Natural killer cell (primary cell): ENCODE measurements around the gene ST6GAL1. TPM values are rescaled to one million over a fixed set of nuclear protein-coding genes. Genes with fewer than 3 reads are reported as not detected.
"Not testable (repeated sequence)": the region's sequence is repeated elsewhere in the genome, so short reads cannot be mapped to it uniquely, and the experiment has no call there.

Experiments
- ATAC-seq, 3 donors: fragments of 150-1000 bp in 2 of 3; fragments of 200-7000 bp in 1 of 3; cut with Tn5 transposase; 1 replicate in 1 of 3; 2 replicates in 2 of 3; pipeline ENCODE4 v1.10.0; 2021; ENCODE audit warnings: mild to moderate bottlenecking in 2 of 3, moderate library complexity in 2 of 3
- DNase-seq, 2 donors: peaks; one replicate each; pipeline versions ENCODE4 v3.0.0 to v3.0.0-alpha.2; 2013 to 2021; ENCODE audit warnings: mixed read lengths in 1 of 2
- H3K27ac ChIP-seq: one replicate; pipeline ENCODE4 v1.5.1; 2013; ENCODE audit warnings: mild to moderate bottlenecking, low read length
- H3K27me3 ChIP-seq: one replicate; pipeline ENCODE4 v1.6.1; 2013; ENCODE audit warnings: low read length; ENCODE audit not compliant: control insufficient read depth, insufficient read depth
- H3K36me3 ChIP-seq: one replicate; pipeline ENCODE4 v1.6.1; 2013; ENCODE audit warnings: low read length; ENCODE audit not compliant: control insufficient read depth, insufficient read depth
- H3K4me1 ChIP-seq: one replicate; pipeline ENCODE4 v1.6.1; 2013; ENCODE audit warnings: low read length; ENCODE audit not compliant: control insufficient read depth, insufficient read depth
- H3K4me3 ChIP-seq: one replicate; pipeline ENCODE4 v1.5.1; 2013; ENCODE audit warnings: low read length
- H3K9me3 ChIP-seq: one replicate; pipeline ENCODE4 v1.6.1; 2013; ENCODE audit warnings: low read length; ENCODE audit not compliant: control insufficient read depth, insufficient read depth
- H3K27ac Mint-ChIP-seq, 2 donors: one replicate each; pipeline ENCODE4 v1.8.0; 2022; ENCODE audit warnings: mild to moderate bottlenecking in 2 of 2, mixed read lengths in 2 of 2, moderate library complexity in 1 of 2
- H3K27me3 Mint-ChIP-seq, 2 donors: one replicate each; pipeline ENCODE4 v1.8.0; 2022; ENCODE audit warnings: low read depth in 2 of 2, mixed read lengths in 2 of 2
- H3K36me3 Mint-ChIP-seq: one replicate; pipeline ENCODE4 v1.8.0; 2022; ENCODE audit warnings: mixed read lengths
- H3K4me1 Mint-ChIP-seq, 2 donors: one replicate each; pipeline ENCODE4 v1.8.0; 2022; ENCODE audit warnings: mixed read lengths in 2 of 2
- H3K4me3 Mint-ChIP-seq: one replicate; pipeline ENCODE4 v1.8.0; 2022; ENCODE audit warnings: mild to moderate bottlenecking, moderate library complexity, mixed read lengths
- H3K9me3 Mint-ChIP-seq, 2 donors: one replicate each; pipeline ENCODE4 v1.8.0; 2022; ENCODE audit warnings: mixed read lengths in 2 of 2
- CTCF ChIP-seq: fragments of 200-600 bp; IDR thresholded peaks from one replicate; pipeline ENCODE4 v1.8.0; 2022; ENCODE audit warnings: antibody characterized with exemption
- whole genome bisulfite sequencing: methylation state at CpG from one replicate; pipeline ENCODE4 v1.1.7; 2013; ENCODE audit warnings: missing lambda C conversion rate; ENCODE audit not compliant: insufficient coverage; 5-methylcytosine and 5-hydroxymethylcytosine counted together
- intact Hi-C: fragments of 100-400 bp; cut with micrococcal nuclease; formaldehyde crosslinking; loops from one replicate; pipeline ENCODE4 v1.14.2; 2022
- total RNA-seq, 4 donors: library from RNA; stranded (reverse); fragments of 120-200 nt in 1 of 4; gene quantifications; one replicate each; pipeline versions ENCODE4 v1.2.3 to v1.2.4, GENCODE V29; 2013 to 2022

Gene ST6GAL1
- total RNA-seq, 3 donors from 2014 or later (not counting 1 experiment from before 2014, with no cell fraction given): 121 to 182 (median 146) TPM

GRCh38 chr3:187051724-187052366, 121.5 kb downstream of the ST6GAL1 start:
- Mint-ChIP-seq H3K36me3 (peaks cover 42% of the 10 kb centered on the region), H3K4me1 (peaks cover 52 to 64% of the 10 kb centered on the region in 2 donors), H3K27ac (peak overlapping the region; percentile 42 to 62), H3K9me3 (peaks cover 5 to 7% of the 10 kb centered on the region in 2 donors), H3K4me3 (no peak overlapping the region), H3K27me3 (no peaks in the 10 kb centered on the region)
- no peak for ATAC-seq
- intact Hi-C loops: no loop called here
- DNase-seq: no peak
- Histone ChIP-seq H3K4me1 (peaks cover 12% of the 10 kb centered on the region), H3K4me3 (no peak overlapping the region), H3K27me3 (no peaks in the 10 kb centered on the region), H3K36me3 (peaks cover 40% of the 10 kb centered on the region), H3K27ac (no peak overlapping the region), H3K9me3 (no peaks in the 10 kb centered on the region)
- no peak for TF ChIP-seq CTCF
- no CpG with 5 or more reads among the region's 3 CpGs for whole genome bisulfite sequencing

GRCh38 chr3:187052427-187052826, 122.1 kb downstream of the ST6GAL1 start:
- H3K27me3 Mint-ChIP-seq, intact Hi-C loops, ATAC-seq, DNase-seq, H3K9me3 ChIP-seq, H3K4me3 Mint-ChIP-seq, H3K4me3 ChIP-seq, H3K27me3 ChIP-seq, H3K27ac ChIP-seq: not testable (repeated sequence)
- Histone ChIP-seq H3K4me1 (peaks cover 12% of the 10 kb centered on the region), H3K36me3 (peaks cover 45% of the 10 kb centered on the region)
- peak overlapping the region in 1 of 2 donors; percentile 47 for H3K27ac Mint-ChIP-seq
- H3K9me3 Mint-ChIP-seq: peaks cover 5 to 12% of the 10 kb centered on the region in 2 donors
- H3K4me1 Mint-ChIP-seq: peaks cover 58 to 64% of the 10 kb centered on the region in 2 donors
- peaks cover 47% of the 10 kb centered on the region for H3K36me3 Mint-ChIP-seq
- WGBS: 100% methylated on average over 1 of the region's 2 CpGs

- H3K27ac ChIP-seq, H3K4me3 Mint-ChIP-seq, H3K27me3 ChIP-seq, ATAC-seq, intact Hi-C loops, H3K4me3 ChIP-seq, H3K9me3 ChIP-seq, DNase-seq, H3K27me3 Mint-ChIP-seq, H3K4me1 ChIP-seq: not testable (repeated sequence)
- peaks cover 58 to 61% of the 10 kb centered on the region in 2 donors for H3K4me1 Mint-ChIP-seq
- peak overlapping the region in 1 of 2 donors; percentile 34 for H3K27ac Mint-ChIP-seq
- H3K9me3 Mint-ChIP-seq: peaks cover 5 to 12% of the 10 kb centered on the region in 2 donors
- peaks cover 46% of the 10 kb centered on the region for H3K36me3 ChIP-seq
- 100% methylated on average over 2 of the region's 2 CpGs for WGBS
- peaks cover 40% of the 10 kb centered on the region for H3K36me3 Mint-ChIP-seq
These were observed 124.1 kb downstream of the ST6GAL1 start for GRCh38 chr3:187054433-187054832.

GRCh38 chr3:187057803-187058202, 127.5 kb downstream of the ST6GAL1 start:
- H3K9me3 ChIP-seq, H3K4me3 Mint-ChIP-seq, H3K4me3 ChIP-seq, intact Hi-C loops, ATAC-seq, H3K27me3 ChIP-seq, H3K27me3 Mint-ChIP-seq, DNase-seq, H3K4me1 ChIP-seq, H3K27ac Mint-ChIP-seq, H3K27ac ChIP-seq: not testable (repeated sequence)
- H3K36me3 ChIP-seq: peaks cover 46% of the 10 kb centered on the region
- peaks cover 5 to 12% of the 10 kb centered on the region in 2 donors for H3K9me3 Mint-ChIP-seq
- H3K4me1 Mint-ChIP-seq: peaks cover 46 to 54% of the 10 kb centered on the region in 2 donors
- peaks cover 48% of the 10 kb centered on the region for H3K36me3 Mint-ChIP-seq
- 77% methylated on average over 10 of the region's 10 CpGs for WGBS

- Histone ChIP-seq H3K9me3 (peaks cover 9% of the 10 kb centered on the region), H3K4me3 (no peak overlapping the region), H3K36me3 (peaks cover 59% of the 10 kb centered on the region), H3K27me3 (no peaks in the 10 kb centered on the region), H3K4me1 (peaks cover 29% of the 10 kb centered on the region), H3K27ac (no peak overlapping the region)
- Mint-ChIP-seq H3K4me3 (no peak overlapping the region), H3K27me3 (no peaks in the 10 kb centered on the region), H3K36me3 (peaks cover 14% of the 10 kb centered on the region), H3K4me1 (peaks cover 36 to 59% of the 10 kb centered on the region in 2 donors), H3K27ac (peak overlapping the region; percentile 22 to 39), H3K9me3 (peaks cover 0 to 6% of the 10 kb centered on the region in 2 donors)
- ATAC-seq (no peak), DNase-seq (no peak)
- WGBS: 100% methylated on average over 1 of the region's 3 CpGs
- TF ChIP-seq CTCF: no peak
- intact Hi-C loops: no loop called here
These were observed 131.4 kb downstream of the ST6GAL1 start for GRCh38 chr3:187061748-187062147.
